Stimulated activated CD4-positive, alpha-beta T cell treated with anti-CD3 and anti-CD28 coated beads, Interleukin-4, amount 100 ng/mL, for 1 hour (primary cell): Measurements from ENCODE around the gene SRPK3.
A peak's percentile ranks its signal among the peaks of the same experiment; 100 is the strongest.

ENCODE experiments used
- DNase-seq: peaks from one replicate; pipeline ENCODE4 v3.0.0-alpha.2; 2020

SRPK3 gene

DNA sequence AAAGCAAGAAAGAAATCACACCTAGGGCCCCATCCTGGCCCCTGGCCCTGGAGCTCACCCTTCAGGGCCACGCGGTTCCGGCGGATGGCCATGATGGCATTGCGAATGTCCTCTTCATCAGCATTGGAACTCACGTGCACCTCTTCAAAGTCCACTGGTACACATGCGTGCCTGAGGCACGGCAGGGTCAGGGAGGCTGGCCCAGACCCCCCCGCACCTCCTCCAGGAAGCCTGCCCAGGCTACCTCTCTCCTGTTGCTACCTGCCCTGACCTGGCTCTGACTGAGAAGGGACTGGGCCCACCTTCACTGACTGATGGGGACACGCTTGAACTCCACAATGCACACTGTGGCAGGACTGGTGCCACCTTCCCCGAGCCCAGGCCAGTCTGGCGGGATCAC lies 8.8 kb downstream of the SRPK3 start:
- no peak for DNase-seq

DNA sequence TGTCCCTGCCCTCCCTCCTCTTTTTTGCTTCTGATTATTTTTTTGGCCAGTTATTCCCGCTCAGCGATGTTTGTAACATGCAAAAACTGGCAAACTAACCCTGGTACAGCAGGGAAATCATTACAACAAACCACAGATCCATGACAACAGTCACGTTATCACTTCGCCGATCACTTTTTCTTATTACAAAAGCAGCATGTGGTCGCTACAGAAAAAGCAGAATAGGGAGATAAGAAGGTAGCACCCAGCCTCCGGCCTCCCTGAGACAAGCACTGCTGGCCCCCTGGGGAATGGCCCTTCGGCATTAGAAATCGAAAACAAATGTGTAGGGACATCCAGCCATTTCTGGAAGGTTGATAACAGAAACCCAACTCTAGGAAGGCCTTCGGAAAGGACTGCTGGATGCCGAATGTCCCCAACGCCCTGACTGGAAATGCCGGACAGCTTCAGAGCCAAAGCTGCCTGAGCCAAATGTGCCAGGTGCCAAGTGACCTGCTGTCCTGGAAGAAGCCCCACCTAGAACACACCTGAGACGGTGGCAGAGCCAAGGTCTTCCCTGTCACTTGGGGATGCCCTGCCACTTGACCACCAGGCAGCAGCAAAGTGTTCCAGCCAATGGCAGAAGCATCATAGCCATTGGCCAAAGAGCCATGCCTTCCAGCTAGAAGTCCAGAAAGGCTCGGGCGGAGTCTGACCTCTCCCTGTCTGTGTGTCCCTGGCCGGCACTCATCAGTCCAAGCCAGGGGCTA lies 10.4 kb downstream of the SRPK3 start:
- no peak for DNase-seq

DNA sequence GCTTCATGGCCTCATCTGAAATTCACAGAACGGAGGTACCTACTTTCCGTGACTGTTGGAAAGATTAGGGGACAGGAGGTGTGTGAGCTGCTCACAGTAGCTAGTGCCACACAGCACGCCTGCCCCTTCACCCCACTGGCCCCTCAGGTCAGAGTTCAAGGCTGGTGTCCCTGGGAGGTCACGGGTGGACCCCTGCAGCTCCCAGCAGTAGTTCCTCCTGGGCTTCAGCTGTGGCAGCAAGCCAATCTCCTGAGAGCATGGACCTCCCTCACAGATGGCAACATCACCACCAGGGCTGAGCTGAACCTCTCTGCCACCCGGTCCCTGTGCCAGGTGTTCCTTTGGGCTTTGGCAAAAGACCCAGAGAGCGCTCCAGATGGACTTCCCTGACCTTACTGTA lies 11.5 kb downstream of the SRPK3 start:
- no peak for DNase-seq

DNA sequence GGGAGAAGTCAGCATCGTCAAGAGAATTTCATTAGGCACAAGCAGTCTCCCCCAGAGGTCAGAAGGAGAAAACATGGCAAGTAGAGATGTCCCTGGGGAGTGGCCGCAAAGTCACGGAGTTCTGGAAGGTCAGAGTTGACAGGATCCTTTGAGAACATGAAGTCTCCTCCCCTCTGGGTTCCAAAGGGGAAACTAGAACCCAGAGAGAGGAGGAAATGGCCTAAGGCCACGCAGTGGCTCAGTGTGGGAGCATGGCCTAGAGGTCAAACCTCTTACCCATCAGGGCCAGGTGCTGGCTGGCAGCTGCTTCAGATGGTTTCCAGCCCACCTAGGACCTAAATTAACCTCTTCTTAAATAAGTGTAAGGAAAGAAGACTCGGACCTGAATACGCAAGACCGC lies 12.4 kb downstream of the SRPK3 start:
- DNase-seq: no peak

- peak; percentile 90 for DNase-seq
These were observed 13.4 kb downstream of the SRPK3 start, which contains the start of the genes IDH3G and SSR4 for GRCh38 chrX:153794018-153794896. IDH3G (minus strand) TSS chrX:153794375; CDS start chrX:153794326, 49 bp downstream. SSR4 (plus strand) TSS chrX:153794668; CDS start chrX:153794688, 20 bp downstream.

- peak; percentile 20 for DNase-seq
These were observed 14.3 kb downstream of the SRPK3 start for GRCh38 chrX:153794897-153795816.

GRCh38 chrX:153797415-153798015 lies 16.7 kb downstream of the SRPK3 start:
- no peak for DNase-seq

DNA sequence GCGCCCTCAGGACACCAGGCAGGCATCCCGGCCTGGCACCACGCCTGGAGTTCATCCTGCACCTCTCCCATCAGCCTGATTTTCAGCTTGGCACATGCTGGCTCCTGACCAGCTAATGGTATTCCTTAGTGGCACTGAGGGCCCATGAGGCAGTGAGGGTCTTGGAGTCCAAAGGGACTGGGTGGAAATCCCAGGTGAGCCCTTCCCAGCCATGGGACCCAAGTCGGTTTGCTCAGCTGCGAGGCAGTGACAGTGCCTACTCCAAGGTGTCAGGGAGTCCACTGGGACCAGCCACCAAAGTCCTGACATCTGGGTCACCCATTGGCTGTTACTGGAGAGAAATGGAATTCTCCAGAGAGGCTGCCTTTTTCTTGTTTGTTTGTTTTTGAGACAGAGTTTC lies 18.5 kb downstream of the SRPK3 start:
- no peak for DNase-seq

GRCh38 chrX:153800177-153800722 lies 19.4 kb downstream of the SRPK3 start:
- DNase-seq: no peak

GRCh38 chrX:153800746-153801145 lies 19.9 kb downstream of the SRPK3 start:
- DNase-seq: no peak

- no peak for DNase-seq
These were observed 20.8 kb downstream of the SRPK3 start for GRCh38 chrX:153801669-153802068.

- no peak for DNase-seq
These were observed 21.7 kb downstream of the SRPK3 start for GRCh38 chrX:153802513-153803045.

DNA sequence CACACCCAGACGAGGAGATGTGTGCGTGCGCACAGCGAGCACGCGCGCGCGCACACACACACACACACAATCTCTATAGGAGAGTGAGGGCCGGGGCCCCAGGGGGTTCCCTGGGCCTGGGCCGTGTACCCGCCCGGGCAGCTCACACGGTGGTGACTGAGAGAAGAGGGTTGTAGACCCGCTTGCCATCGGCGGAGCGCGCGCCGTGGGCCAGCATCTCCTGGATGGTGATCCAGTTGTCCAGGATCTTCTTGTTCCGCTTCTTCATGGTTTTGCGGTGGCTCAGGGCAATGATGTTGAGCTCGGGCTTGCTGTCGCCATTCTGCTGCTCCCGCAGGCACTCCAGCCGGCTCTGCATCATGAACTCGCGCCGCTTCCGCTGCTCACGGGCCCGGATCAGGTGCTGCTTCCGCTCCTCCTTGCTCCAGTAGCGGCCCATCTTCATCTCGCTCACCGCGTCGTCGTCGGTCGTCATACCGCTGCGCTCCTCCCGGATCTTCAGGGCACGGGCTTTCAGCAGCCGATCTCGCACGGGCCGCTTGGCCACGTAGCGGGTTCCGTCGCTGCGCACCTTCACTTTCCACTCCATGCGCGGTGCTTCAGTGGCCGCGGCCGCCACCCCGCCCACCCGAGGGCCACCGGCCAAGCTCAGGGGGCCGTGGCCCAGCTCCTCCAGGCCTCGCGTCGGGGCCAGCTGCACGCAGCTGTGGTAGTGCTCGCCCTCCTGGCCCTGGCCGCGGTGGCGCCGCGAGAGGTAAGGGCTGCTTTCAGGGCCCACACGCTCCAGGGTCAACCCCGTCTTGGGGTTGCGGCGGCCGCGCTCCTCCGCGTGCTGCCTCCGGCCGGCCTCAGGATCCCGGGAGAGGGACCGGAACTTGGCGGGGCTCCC lies 22.6 kb downstream of the SRPK3 start:
- DNase-seq: no peak

GRCh38 chrX:153804100-153804595 lies 23.3 kb downstream of the SRPK3 start:
- DNase-seq: no peak

- no peak for DNase-seq
These were observed 23.8 kb downstream of the SRPK3 start for GRCh38 chrX:153804621-153805020.

- DNase-seq: no peak
These were observed 24.6 kb downstream of the SRPK3 start for GRCh38 chrX:153805436-153805835.

GRCh38 chrX:153806999-153807575 lies 26.2 kb downstream of the SRPK3 start:
- no peak for DNase-seq

DNA sequence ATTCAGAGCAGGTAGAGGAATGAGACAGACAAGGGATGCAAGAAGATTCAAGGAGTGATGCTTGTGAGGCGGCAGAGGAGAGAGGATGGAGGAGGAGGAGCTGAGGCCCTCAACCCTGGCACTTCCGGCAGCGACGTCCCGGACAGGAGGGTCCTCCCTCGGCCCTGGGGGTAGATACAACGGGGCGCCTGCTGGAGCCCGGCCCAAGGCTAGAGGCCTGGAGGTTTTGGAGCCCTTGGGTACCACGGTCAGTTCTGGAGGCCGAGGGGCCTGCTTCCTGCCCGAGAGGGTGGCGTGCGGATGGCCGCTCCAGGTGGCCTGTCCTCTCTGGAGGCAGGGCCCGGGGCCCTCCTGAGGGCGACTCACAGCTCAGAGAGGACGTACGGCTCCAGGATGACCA lies 27.1 kb downstream of the SRPK3 start:
- DNase-seq: no peak

DNA sequence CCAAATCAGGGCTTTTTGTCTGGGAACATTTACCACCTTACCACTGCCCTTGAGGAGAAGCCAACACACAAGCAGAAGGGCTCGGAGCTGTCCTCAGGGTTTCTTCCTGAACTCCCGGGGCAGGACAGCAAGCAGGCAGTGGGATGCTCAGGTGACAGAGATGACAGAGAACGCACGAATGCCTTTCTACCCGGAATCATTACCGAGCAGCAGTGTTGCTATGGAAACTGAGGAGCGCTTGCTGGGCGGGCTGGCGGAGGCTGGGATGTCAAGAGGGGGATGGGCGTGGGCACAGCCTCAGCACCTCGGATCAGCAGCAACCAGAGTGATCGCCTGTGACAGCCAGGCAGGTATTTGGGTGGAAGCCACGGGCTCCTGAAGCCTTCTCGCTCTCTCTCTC lies 31.4 kb downstream of the SRPK3 start:
- no peak for DNase-seq

DNA sequence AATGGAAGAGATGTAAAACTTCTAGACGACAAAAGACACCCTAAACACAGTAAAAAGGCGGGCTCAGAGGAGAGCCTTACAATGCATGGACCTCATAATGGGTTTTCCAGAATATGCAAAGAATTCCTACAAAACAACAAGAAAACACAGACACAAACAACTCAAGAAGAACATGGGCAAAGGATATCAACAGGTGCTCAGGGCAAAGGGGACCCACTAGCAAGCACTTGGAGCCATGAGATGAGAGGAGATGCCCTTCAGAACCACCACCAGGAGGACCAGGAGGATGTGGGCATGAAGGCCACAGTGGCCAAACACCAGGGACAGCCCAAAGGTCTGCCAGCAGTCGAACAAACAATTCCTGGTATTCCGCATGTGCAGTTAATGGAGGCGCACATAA lies 32.3 kb downstream of the SRPK3 start:
- no peak for DNase-seq
